DOHH2 (cell line): ENCODE measurements around the gene CX3CL1.

Source experiments
- H3F3A ChIP-seq: fragments of 200-600 bp; sonication (generic), shearing (Covaris generic); 2 replicates; pipeline ENCODE4 v1.6.0; 2016; ENCODE audit warnings: antibody characterized with exemption, mild to moderate bottlenecking; ENCODE audit not compliant: control insufficient read depth, insufficient read depth
- H3K27ac ChIP-seq: fragments of 200-600 bp; sonication (generic); 2 replicates; pipeline ENCODE4 v1.5.1; 2014; ENCODE audit warnings: low read depth, mild to moderate bottlenecking, low read length, moderate library complexity
- H3K27me3 ChIP-seq: fragments of 200-600 bp; sonication (generic); 2 replicates; pipeline ENCODE4 v1.6.1; 2014; ENCODE audit warnings: mild to moderate bottlenecking, low read length, mixed read lengths; ENCODE audit not compliant: control insufficient read depth
- H3K36me3 ChIP-seq: fragments of 200-600 bp; sonication (generic); 2 replicates; pipeline ENCODE4 v1.6.1; 2014; ENCODE audit warnings: mild to moderate bottlenecking, low read length, moderate library complexity, mixed read lengths; ENCODE audit not compliant: control insufficient read depth
- H3K4me1 ChIP-seq: fragments of 200-600 bp; sonication (generic); 2 replicates; pipeline ENCODE4 v1.6.1; 2014; ENCODE audit warnings: mild to moderate bottlenecking, low read length, mixed read lengths; ENCODE audit not compliant: control insufficient read depth
- H3K4me2 ChIP-seq: fragments of 200-600 bp; sonication (generic); 2 replicates; pipeline ENCODE4 v1.6.0; 2014; ENCODE audit warnings: mild to moderate bottlenecking, low read length, moderate library complexity
- H3K4me3 ChIP-seq: fragments of 200-600 bp; sonication (generic); 2 replicates; pipeline ENCODE4 v1.5.1; 2014; ENCODE audit warnings: mild to moderate bottlenecking, low read length, mixed read lengths
- H3K79me2 ChIP-seq: fragments of 200-600 bp; sonication (generic); 2 replicates; pipeline ENCODE4 v1.6.1; 2014; ENCODE audit warnings: mild to moderate bottlenecking, low read length, mixed read lengths; ENCODE audit not compliant: control insufficient read depth
- H3K9me2 ChIP-seq: fragments of 200-600 bp; sonication (generic); replicated peaks from 2 replicates; pipeline ENCODE4 v1.6.1; 2014; ENCODE audit warnings: mild to moderate bottlenecking, low read length, mixed read lengths; ENCODE audit not compliant: control insufficient read depth
- H3K9me3 ChIP-seq: fragments of 200-600 bp; sonication (generic); 2 replicates; pipeline ENCODE4 v1.6.1; 2014; ENCODE audit warnings: antibody characterized with exemption, low read length, mixed read lengths; ENCODE audit not compliant: control insufficient read depth, insufficient read depth
- H4K20me1 ChIP-seq: fragments of 200-600 bp; sonication (generic); 2 replicates; pipeline ENCODE4 v1.6.0; 2014; ENCODE audit warnings: low read depth, mild to moderate bottlenecking, antibody characterized with exemption, low read length, moderate library complexity; ENCODE audit not compliant: control insufficient read depth, insufficient read depth
- EZH2phosphoT487 ChIP-seq: fragments of 200-600 bp; sonication (generic); IDR thresholded peaks from 2 replicates; pipeline ENCODE4 v1.6.1; 2017; ENCODE audit warnings: borderline replicate concordance, mild to moderate bottlenecking, antibody characterized with exemption, low read length, moderate library complexity, mixed read lengths
- TF ChIP-seq, protein P1 (sequence below): fragments of 200-600 bp; sonication (generic); IDR thresholded peaks from one replicate; pipeline ENCODE4 v1.5.1; 2014; ENCODE audit warnings: antibody characterized with exemption, mild to moderate bottlenecking, low read depth, low read length; ENCODE audit not compliant: poor library complexity, severe bottlenecking

The CX3CL1 gene

DNA sequence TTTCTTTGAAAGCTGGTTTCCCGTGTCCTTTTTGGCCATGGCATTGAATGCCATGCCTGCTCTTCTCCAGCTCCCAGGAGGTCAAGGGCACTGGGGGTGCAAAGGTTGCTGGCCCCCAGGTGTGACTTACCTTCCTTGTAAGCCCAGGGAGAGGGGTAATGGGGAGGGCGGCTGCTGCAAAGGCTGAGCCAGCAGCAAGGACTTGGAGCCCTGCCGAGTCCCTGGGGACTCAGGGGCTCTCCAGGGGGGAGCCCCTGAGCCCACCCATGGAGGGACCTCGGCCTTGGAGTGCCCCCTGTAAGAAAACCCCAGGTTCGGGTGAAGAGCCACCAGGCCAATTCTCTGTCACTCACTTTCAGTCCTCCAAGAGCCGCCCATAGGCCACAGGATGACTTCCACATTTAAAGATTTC is 19.6 kb upstream of the CX3CL1 start:
- Histone ChIP-seq H3K9me3 (no peaks in the 10 kb centered on the region), H3K27me3 (peaks cover 39% of the 10 kb centered on the region), H3K27ac (no peak overlapping the region), H3K79me2 (no peaks in the 10 kb centered on the region), H3K36me3 (no peaks in the 10 kb centered on the region), H3K4me2 (no peak overlapping the region), H3K4me3 (no peak overlapping the region), H3K9me2 (no peaks in the 10 kb centered on the region), H4K20me1 (no peaks in the 10 kb centered on the region), H3K4me1 (peaks cover 9% of the 10 kb centered on the region), H3F3A (no peaks in the 10 kb centered on the region)
- TF ChIP-seq EZH2phosphoT487, result no peak
- TF ChIP-seq, protein P1, sequence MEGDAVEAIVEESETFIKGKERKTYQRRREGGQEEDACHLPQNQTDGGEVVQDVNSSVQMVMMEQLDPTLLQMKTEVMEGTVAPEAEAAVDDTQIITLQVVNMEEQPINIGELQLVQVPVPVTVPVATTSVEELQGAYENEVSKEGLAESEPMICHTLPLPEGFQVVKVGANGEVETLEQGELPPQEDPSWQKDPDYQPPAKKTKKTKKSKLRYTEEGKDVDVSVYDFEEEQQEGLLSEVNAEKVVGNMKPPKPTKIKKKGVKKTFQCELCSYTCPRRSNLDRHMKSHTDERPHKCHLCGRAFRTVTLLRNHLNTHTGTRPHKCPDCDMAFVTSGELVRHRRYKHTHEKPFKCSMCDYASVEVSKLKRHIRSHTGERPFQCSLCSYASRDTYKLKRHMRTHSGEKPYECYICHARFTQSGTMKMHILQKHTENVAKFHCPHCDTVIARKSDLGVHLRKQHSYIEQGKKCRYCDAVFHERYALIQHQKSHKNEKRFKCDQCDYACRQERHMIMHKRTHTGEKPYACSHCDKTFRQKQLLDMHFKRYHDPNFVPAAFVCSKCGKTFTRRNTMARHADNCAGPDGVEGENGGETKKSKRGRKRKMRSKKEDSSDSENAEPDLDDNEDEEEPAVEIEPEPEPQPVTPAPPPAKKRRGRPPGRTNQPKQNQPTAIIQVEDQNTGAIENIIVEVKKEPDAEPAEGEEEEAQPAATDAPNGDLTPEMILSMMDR, result no peak

DNA sequence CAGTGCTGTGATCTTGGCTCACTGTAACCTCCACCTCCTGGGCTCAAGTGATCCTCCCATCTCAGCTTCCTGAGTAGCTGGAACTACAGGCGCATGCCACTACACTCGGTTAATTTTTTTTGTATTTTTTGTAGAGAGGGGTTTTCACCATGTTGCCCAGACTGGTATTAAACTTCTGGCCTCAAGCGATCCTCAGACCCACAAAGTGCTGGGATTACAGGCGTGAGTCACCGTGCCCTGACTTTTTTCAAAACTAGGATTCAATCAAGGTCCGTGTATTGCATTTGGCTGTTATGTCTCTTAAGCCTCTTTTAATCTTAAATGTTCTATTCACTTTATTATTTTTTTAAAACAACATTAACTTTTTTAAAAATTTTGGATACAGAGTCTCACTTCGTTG is 18.0 kb upstream of the CX3CL1 start:
- H3K36me3 ChIP-seq, result no peaks in the 10 kb centered on the region
- H3K4me1 ChIP-seq, result peaks cover 3% of the 10 kb centered on the region
- H3F3A ChIP-seq, result no peaks in the 10 kb centered on the region
- H3K27me3 ChIP-seq, result peaks cover 27% of the 10 kb centered on the region
- H3K9me3 ChIP-seq, result no peaks in the 10 kb centered on the region
- H3K79me2 ChIP-seq, result no peaks in the 10 kb centered on the region
- no peak overlapping the region for H3K4me3 ChIP-seq
- no peak for TF ChIP-seq EZH2phosphoT487
- TF ChIP-seq, protein P1, result no peak
- H3K9me2 ChIP-seq, result no peaks in the 10 kb centered on the region
- no peaks in the 10 kb centered on the region for H4K20me1 ChIP-seq
- H3K4me2 ChIP-seq, result no peak overlapping the region
- H3K27ac ChIP-seq, result no peak overlapping the region

DNA sequence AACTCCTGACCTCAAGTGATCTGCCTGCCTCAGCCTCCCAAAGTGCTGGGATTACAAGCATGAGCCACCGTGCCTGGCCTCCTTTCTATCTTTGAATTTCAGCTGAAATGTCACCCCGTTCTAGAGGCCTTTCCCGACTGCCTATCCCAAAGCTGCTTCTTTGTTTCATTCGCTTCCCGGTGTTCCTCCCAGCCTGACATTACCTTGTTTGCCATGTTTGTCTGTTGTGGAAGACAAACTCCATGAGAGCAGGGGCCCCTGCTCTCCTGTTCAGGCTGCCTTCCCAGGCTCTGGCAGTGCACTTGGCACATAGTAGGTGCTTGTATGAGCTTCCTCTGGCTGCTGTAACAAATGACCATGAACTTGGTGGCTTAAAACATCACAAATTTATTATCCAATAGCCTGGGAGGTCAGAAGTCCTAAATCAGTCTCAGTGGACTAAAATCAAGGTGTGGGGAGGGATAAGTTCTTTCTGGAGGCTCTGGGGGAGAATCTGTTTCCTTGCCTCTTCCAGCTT is 16.3 kb upstream of the CX3CL1 start:
- TF ChIP-seq, protein P1, result no peak
- TF ChIP-seq EZH2phosphoT487, result no peak
- Histone ChIP-seq H3K4me2 (no peak overlapping the region), H3K79me2 (no peaks in the 10 kb centered on the region), H3K9me2 (no peaks in the 10 kb centered on the region), H3F3A (no peaks in the 10 kb centered on the region), H3K9me3 (no peaks in the 10 kb centered on the region), H3K4me1 (no peaks in the 10 kb centered on the region), H3K36me3 (no peaks in the 10 kb centered on the region), H3K27me3 (peaks cover 27% of the 10 kb centered on the region), H3K4me3 (no peak overlapping the region), H4K20me1 (no peaks in the 10 kb centered on the region), H3K27ac (no peak overlapping the region)

DNA sequence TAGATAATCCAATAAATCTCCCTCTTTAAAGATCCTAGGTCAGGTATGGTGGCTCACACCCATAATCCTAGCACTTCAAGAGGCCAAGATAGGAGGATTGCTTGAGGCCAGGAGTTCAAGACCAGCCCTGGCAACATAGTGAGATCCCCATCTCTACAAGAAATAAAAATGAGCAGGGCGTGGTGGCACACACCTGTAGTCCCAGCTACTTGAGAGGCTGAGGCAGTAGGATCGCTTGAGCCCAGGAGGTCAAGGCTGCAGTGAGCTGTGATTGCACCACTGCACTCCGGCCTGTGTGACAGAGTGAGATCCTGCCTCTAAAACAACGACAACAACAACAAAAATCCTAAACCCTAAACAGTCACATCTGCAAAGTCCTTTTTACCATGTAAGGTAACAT is 15.7 kb upstream of the CX3CL1 start:
- no peaks in the 10 kb centered on the region for H3K9me2 ChIP-seq
- peaks cover 30% of the 10 kb centered on the region for H3K27me3 ChIP-seq
- no peaks in the 10 kb centered on the region for H3K4me1 ChIP-seq
- H3K79me2 ChIP-seq, result no peaks in the 10 kb centered on the region
- H3K4me2 ChIP-seq, result no peak overlapping the region
- no peaks in the 10 kb centered on the region for H3F3A ChIP-seq
- TF ChIP-seq, protein P1, result no peak
- no peak for TF ChIP-seq EZH2phosphoT487
- no peak overlapping the region for H3K27ac ChIP-seq
- H4K20me1 ChIP-seq, result no peaks in the 10 kb centered on the region
- H3K4me3 ChIP-seq, result no peak overlapping the region
- no peaks in the 10 kb centered on the region for H3K36me3 ChIP-seq
- H3K9me3 ChIP-seq, result no peaks in the 10 kb centered on the region
